Measurements from ENCODE around the gene S100A16.
A peak's percentile ranks its signal among the peaks of the same experiment; 100 is the strongest.
"Not testable (repeated sequence)": the region's sequence is repeated elsewhere in the genome, so short reads cannot be mapped to it uniquely, and the experiment has no call there.

The S100A16 gene

GRCh38 chr1:153648000-153648643 is 35.2 kb upstream of the S100A16 start:
- DNase-seq (ENCODE audit: low read depth in 1 of 2, low spot score in 1 of 2): no peak
- in situ Hi-C loops (cut with HindIII; ENCODE audit: low pct_unique_long_range_greater_than_20kb, low sequenced_read_pairs): no loop called here
- no peak for TF ChIP-seq JUND (IDR thresholded peaks at IDR 0.05; ENCODE audit: low read depth)

- in situ Hi-C loops (cut with HindIII; ENCODE audit: low pct_unique_long_range_greater_than_20kb, low sequenced_read_pairs): no loop called here
- no peak for TF ChIP-seq JUND (IDR thresholded peaks at IDR 0.05; ENCODE audit: low read depth)
- no peak for DNase-seq (ENCODE audit: low read depth in 1 of 2, low spot score in 1 of 2)
Measured at GRCh38 chr1:153647346-153647714, 34.4 kb upstream of the S100A16 start.

- no peak for DNase-seq (ENCODE audit: low read depth in 1 of 2, low spot score in 1 of 2)
- no peak for TF ChIP-seq JUND (IDR thresholded peaks at IDR 0.05; ENCODE audit: low read depth)
- in situ Hi-C loops (cut with HindIII; ENCODE audit: low pct_unique_long_range_greater_than_20kb, low sequenced_read_pairs): no loop called here
Measured at GRCh38 chr1:153646672-153647345, 33.9 kb upstream of the S100A16 start.

DNA sequence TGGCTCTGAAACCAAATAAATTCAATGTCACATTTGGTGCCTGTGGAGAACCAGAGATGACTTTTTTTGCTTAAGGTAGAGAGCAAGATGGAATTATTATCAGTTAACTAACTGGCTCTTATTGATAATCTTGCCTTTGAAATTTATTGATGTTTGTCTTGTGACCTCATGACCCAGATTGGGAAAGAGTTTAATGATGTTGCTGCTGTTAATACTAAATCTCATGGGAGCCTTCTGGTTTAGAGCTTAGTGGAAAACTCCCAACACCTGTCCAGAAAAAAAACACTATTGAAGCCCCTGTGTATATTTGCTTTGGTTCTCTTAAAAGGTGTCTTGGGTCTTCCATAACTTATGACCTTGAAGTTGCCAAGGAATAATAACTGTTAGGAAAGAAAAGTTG is 30.9 kb upstream of the S100A16 start:
- in situ Hi-C loops (cut with HindIII; ENCODE audit: low pct_unique_long_range_greater_than_20kb, low sequenced_read_pairs): no loop called here
- DNase-seq (ENCODE audit: low read depth in 1 of 2, low spot score in 1 of 2): no peak
- TF ChIP-seq JUND (IDR thresholded peaks at IDR 0.05; ENCODE audit: low read depth): no peak

- no peak for TF ChIP-seq JUND (IDR thresholded peaks at IDR 0.05; ENCODE audit: low read depth)
- in situ Hi-C loops (cut with HindIII; ENCODE audit: low pct_unique_long_range_greater_than_20kb, low sequenced_read_pairs): no loop called here
- DNase-seq (ENCODE audit: low read depth in 1 of 2, low spot score in 1 of 2): no peak
Measured at GRCh38 chr1:153643100-153643499, 30.2 kb upstream of the S100A16 start.

GRCh38 chr1:153642161-153642560 is 29.2 kb upstream of the S100A16 start:
- in situ Hi-C loops (cut with HindIII; ENCODE audit: low pct_unique_long_range_greater_than_20kb, low sequenced_read_pairs): no loop called here
- TF ChIP-seq JUND (IDR thresholded peaks at IDR 0.05; ENCODE audit: low read depth): no peak
- DNase-seq (ENCODE audit: low read depth in 1 of 2, low spot score in 1 of 2): no peak

DNA sequence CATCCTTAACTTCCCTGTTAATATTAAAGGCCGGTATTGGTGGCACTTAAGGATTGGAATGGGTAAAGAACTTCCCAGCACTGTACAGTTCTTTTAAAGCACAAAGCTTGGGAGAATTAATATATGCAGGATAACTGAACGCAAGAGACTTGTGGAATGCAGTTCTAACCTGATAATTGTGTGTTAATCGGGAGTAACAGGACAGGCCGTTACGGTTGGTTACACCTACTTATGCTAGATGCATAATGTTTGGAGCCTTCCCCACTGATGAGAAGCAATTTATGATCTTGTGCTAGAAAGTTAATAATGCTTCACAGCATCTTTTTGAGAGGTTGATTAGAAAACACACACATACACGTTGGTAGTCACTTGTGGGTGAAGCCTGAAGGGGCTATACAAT is 27.9 kb upstream of the S100A16 start:
- no peak for TF ChIP-seq JUND (IDR thresholded peaks at IDR 0.05; ENCODE audit: low read depth)
- DNase-seq (ENCODE audit: low read depth in 1 of 2, low spot score in 1 of 2): no peak
- in situ Hi-C loops (cut with HindIII; ENCODE audit: low pct_unique_long_range_greater_than_20kb, low sequenced_read_pairs): no loop called here

GRCh38 chr1:153640213-153640612 is 27.3 kb upstream of the S100A16 start:
- DNase-seq (ENCODE audit: low read depth in 1 of 2, low spot score in 1 of 2); in situ Hi-C loops (cut with HindIII; ENCODE audit: low pct_unique_long_range_greater_than_20kb, low sequenced_read_pairs): not testable (repeated sequence)

DNA sequence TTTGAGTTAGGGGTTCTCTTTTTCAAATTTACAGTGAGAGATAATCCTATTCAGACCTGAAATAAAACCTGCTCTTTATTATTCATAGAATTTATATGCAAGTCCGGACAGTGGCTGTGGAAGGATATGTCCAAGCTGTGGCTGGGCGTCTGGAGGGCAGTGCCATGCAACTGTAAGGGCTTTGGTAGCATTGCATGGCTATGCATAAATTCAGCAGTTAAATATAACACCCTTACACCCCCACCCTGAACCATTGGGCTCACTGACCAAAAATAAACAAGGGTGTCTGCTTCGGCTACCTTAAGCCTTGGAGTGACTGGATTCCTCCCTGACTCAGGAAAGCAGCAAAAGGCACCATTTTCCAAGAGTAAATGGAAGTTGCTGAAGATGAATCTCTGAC is 26.3 kb upstream of the S100A16 start:
- in situ Hi-C loops (cut with HindIII; ENCODE audit: low pct_unique_long_range_greater_than_20kb, low sequenced_read_pairs): no loop called here
- no peak for DNase-seq (ENCODE audit: low read depth in 1 of 2, low spot score in 1 of 2)
- TF ChIP-seq JUND (IDR thresholded peaks at IDR 0.05; ENCODE audit: low read depth): no peak

GRCh38 chr1:153638261-153638660 is 25.3 kb upstream of the S100A16 start:
- in situ Hi-C loops (cut with HindIII; ENCODE audit: low pct_unique_long_range_greater_than_20kb, low sequenced_read_pairs): no loop called here
- no peak for TF ChIP-seq JUND (IDR thresholded peaks at IDR 0.05; ENCODE audit: low read depth)
- DNase-seq (ENCODE audit: low read depth in 1 of 2, low spot score in 1 of 2): no peak

GRCh38 chr1:153636312-153636711 is 23.4 kb upstream of the S100A16 start:
- no peak for TF ChIP-seq JUND (IDR thresholded peaks at IDR 0.05; ENCODE audit: low read depth)
- no peak for DNase-seq (ENCODE audit: low read depth in 1 of 2, low spot score in 1 of 2)
- in situ Hi-C loops (cut with HindIII; ENCODE audit: low pct_unique_long_range_greater_than_20kb, low sequenced_read_pairs): no loop called here

DNA sequence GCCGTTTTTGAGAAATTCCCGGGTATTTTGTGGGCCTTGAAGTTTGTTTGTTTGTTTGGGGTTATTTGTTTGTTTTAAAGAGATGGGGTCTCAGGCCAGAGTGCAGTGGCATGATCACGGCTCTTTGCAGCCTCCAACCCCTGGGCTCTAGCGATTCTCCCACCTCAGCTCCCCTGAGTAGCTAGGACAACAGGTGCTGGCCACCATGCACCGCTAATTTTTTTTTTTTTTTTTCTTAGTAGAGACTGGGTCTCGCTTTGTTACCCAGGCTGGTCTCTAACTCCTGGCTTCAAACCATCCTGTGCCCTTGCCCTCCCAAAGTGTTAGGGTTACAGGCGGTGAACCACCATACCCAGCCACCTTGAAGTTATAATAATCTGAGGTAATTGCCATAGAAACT is 22.9 kb upstream of the S100A16 start:
- DNase-seq (ENCODE audit: low read depth in 1 of 2, low spot score in 1 of 2): no peak
- no peak for TF ChIP-seq JUND (IDR thresholded peaks at IDR 0.05; ENCODE audit: low read depth)
- in situ Hi-C loops (cut with HindIII; ENCODE audit: low pct_unique_long_range_greater_than_20kb, low sequenced_read_pairs): no loop called here

DNA sequence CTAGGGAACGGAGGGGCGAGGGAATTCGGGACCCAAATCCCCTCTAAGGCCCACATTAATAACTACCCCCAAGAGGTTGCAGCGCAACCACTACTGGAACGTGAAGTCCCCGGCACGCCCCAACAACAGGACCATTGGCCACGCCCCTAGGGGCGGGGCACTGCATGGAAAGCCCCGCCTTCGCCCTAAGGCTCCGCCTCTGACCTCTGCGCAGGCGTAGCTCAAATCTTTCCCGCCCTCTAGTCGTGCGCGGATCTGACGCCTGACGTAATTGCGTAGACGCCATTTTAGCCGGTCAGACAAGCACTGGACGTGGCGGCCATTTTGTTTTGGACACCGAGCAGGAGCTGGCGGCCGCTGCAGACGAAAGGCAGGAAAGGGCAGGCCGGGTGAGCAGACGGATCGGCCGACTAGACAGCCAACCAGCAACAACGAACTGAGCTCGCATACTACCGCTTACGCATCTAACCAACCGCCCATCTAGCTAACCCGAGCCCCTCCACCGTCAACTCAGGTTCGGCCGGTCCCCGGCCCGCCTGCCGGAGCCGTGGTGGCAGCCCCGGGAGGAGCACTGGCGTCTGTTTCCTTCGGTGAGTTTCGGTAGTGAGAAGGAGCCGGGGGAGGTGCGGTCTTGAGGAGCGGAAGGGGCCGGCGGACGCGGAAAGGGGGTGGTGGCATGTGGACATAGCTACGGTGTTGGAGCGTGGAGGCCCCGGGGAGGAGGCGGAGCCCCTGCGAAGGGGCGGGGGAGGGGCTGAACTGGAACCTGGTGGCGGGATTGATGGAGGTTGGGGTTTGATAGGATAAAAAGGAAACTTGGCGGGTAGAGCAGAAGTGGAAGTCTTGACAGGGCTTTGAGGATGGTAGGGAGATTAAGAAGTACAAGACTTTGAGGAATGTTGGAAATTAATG is 21.1 kb upstream of the S100A16 start, which contains the start of gene CHTOP:
TSS of gene CHTOP (plus strand) at position 313 of the 912 bp plus-strand sequence. CDS start 2,523 bp downstream, outside the sequence.
- in situ Hi-C loops (cut with HindIII; ENCODE audit: low pct_unique_long_range_greater_than_20kb, low sequenced_read_pairs): no loop called here
- no peak for TF ChIP-seq JUND (IDR thresholded peaks at IDR 0.05; ENCODE audit: low read depth)
- peak; percentile 95 to 100 for DNase-seq (ENCODE audit: low read depth in 1 of 2, low spot score in 1 of 2)

All from T47D (cell line).